SH-SY5Y (cell line): ENCODE data around the gene MICAL3.

Experiments
- GATA2 ChIP-seq: IDR thresholded peaks from 2 replicates; pipeline ENCODE4 v1.6.1; 2011; ENCODE audit warnings: mild to moderate bottlenecking, low read depth, low read length
- GATA3 ChIP-seq: IDR thresholded peaks from 2 replicates; pipeline ENCODE4 v1.6.1; 2011; ENCODE audit warnings: low read depth, mild to moderate bottlenecking, low read length, moderate library complexity

DNA sequence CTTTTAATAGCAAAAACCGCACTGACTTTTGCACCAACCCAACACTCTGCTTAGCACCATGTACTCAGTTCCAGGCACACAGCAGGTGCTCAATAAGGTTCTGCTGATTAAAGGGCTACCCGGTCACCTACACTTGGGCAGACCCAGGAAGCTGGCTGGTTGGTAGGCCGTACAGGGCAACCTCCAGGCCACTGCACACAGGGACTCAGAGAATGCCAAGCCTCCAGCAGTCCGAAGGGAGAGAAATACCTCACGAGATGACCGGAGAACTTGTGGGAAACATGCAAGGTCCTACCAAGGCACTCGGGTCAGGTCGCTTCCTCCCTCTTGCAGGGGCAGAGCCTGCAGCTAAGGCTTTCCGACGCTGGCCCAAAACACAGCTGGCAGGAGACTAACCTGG, 109.2 kb downstream of the MICAL3 start:
- TF ChIP-seq GATA2 = no peak
- TF ChIP-seq GATA3 = no peak
